ENCODE data around the gene GCNA. TPM values are rescaled to one million over a fixed set of nuclear protein-coding genes. Genes with fewer than 3 reads are reported as not detected.
"Not testable (repeated sequence)": the region's sequence is repeated elsewhere in the genome, so short reads cannot be mapped to it uniquely, and the experiment has no call there.

GCNA gene
- total RNA-seq, 2 donors from 2014 or later, result 0.85 to 0.99 TPM

DNA sequence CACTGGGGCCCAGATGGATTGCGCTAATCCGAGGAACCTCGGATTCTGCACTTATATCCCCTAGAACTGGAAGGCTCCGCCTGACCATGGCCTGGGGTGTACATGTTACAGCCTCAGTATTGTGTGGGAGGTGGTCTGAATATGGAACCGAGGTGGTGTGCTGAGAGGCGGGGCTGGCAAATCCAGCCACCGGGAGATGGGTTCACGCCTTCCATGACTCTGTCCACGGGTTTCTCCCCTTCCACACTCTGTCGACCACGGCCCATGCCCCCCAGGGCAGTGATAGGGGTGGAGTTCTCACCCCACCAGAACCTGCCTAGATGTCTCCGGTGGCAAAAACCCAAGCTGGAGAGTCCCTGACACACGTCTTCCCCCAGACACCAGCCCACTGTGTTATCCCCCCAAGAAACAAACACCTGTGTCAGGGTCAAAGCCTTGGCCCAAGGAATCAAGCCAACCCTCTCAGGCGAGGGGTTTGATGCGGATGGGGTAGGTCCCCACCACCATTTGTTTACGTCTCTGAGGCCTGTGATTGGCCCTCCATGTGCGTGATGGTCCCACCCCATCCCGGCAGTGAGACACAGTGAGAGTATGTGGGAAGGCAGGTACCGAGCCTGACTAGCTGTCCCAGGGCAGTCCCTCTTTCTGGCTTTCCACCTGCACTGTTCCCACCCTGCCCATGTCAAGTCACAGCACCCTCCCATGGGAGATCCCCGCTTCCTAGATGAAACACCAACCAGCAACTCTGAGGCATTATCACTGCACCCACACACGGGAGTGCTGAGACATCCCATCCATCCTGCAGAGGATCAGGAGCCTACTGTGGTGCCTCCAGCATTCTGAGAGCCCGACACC, 82.6 kb downstream of the GCNA start:
- DNase-seq, result peak; percentile 12
- Histone ChIP-seq H3K27ac (no peak overlapping the region), H3K4me3 (no peak overlapping the region), H3K36me3 (no peaks in the 10 kb centered on the region), H3K4me1 (no peaks in the 10 kb centered on the region), H3K27me3 (no peaks in the 10 kb centered on the region), H3K9ac (ENCODE audit: low read depth in 2 of 2, low read length in 2 of 2) (no peak overlapping the region), H3K9me3 (no peaks in the 10 kb centered on the region)
- intact Hi-C loops (cut with DNase I), result no loop called here
- TF ChIP-seq, protein P1, sequence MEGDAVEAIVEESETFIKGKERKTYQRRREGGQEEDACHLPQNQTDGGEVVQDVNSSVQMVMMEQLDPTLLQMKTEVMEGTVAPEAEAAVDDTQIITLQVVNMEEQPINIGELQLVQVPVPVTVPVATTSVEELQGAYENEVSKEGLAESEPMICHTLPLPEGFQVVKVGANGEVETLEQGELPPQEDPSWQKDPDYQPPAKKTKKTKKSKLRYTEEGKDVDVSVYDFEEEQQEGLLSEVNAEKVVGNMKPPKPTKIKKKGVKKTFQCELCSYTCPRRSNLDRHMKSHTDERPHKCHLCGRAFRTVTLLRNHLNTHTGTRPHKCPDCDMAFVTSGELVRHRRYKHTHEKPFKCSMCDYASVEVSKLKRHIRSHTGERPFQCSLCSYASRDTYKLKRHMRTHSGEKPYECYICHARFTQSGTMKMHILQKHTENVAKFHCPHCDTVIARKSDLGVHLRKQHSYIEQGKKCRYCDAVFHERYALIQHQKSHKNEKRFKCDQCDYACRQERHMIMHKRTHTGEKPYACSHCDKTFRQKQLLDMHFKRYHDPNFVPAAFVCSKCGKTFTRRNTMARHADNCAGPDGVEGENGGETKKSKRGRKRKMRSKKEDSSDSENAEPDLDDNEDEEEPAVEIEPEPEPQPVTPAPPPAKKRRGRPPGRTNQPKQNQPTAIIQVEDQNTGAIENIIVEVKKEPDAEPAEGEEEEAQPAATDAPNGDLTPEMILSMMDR (IDR thresholded peaks at IDR 0.05), result no peak

DNA sequence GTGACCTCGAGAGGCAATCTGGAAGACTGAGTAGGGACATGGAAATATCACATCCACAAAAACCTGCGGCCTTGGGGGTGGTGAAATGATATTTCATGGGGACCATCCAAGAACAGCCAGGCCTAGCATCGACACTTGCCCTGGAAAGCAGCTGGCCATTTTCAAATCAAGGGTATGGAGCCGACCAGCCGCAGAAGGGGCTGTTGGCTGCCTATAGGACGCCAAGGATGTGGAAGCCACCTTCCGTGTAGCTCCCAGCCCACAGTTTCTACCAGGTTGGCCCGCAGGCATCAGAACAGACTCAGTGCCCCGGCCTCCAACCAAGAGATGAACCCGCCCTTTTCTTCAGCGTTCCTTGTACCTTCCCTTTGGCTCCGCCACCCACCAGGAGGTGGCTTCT, 83.7 kb downstream of the GCNA start:
- H3K9ac ChIP-seq (ENCODE audit: low read depth in 2 of 2, low read length in 2 of 2), result no peak overlapping the region
- no peaks in the 10 kb centered on the region for H3K27me3 ChIP-seq
- TF ChIP-seq, protein P1 (IDR thresholded peaks at IDR 0.05), result no peak
- H3K4me1 ChIP-seq, result no peaks in the 10 kb centered on the region
- H3K27ac ChIP-seq, result no peak overlapping the region
- intact Hi-C loops (cut with DNase I), result no loop called here
- no peaks in the 10 kb centered on the region for H3K36me3 ChIP-seq
- no peak for DNase-seq
- H3K9me3 ChIP-seq, result no peaks in the 10 kb centered on the region
- H3K4me3 ChIP-seq, result no peak overlapping the region

- H3K27ac ChIP-seq; intact Hi-C loops (cut with DNase I); H3K4me1 ChIP-seq; H3K27me3 ChIP-seq; H3K36me3 ChIP-seq; H3K4me3 ChIP-seq; H3K9me3 ChIP-seq; H3K9ac ChIP-seq (ENCODE audit: low read depth in 2 of 2, low read length in 2 of 2): not testable (repeated sequence)
- peak; percentile 14 for DNase-seq
Observed at GRCh38 chrX:71662654-71663053, 84.4 kb downstream of the GCNA start.

Other genes with a start within 250 kb of the GCNA start
- gene TAF1, start 212.1 kb upstream of the GCNA start, total RNA-seq, result 10 to 100 TPM; 24.6 to 25.0 TPM
- gene OGT, start 45.3 kb upstream of the GCNA start, total RNA-seq, result 10 to 100 TPM; 75.0 to 80.6 TPM
- gene CXCR3, start 40.1 kb downstream of the GCNA start, total RNA-seq, result 1 to 10 TPM; 2.1 to 3.9 TPM
- not detected for gene CXorf49, start 139.8 kb downstream of the GCNA start, total RNA-seq
- gene CXorf49B, start 184.9 kb downstream of the GCNA start, total RNA-seq, result not detected

All from colonic mucosa (tissue), 4 donors.